GM12872 (cell line): Measurements from ENCODE around the gene AKAP6.

Source experiments
- TF ChIP-seq, protein P1 (sequence below): IDR thresholded peaks from 3 replicates; pipeline ENCODE4 v1.5.1; 2011; ENCODE audit warnings: low read depth, mild to moderate bottlenecking, low read length, moderate library complexity; ENCODE audit not compliant: insufficient read depth

AKAP6 gene

DNA sequence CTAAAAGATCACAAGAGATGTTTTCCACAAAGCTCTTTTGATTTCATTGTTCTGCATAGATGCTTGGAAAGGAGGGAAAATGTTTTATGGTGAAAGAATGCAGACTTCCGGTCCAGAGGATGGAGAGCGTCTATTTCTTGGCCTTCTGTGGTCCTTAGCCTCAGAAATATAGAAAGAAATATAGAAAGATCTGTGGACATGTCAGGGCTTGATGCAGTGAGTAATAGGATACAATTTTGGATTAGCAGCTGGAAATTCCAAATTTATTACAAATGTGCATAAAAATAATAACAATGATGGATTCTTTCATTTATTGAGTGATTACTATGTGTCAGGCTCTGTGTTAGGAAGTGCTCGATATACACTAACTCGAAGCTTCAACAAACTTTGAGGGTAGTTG lies 20.2 kb downstream of the AKAP6 start:
- TF ChIP-seq, protein P1, sequence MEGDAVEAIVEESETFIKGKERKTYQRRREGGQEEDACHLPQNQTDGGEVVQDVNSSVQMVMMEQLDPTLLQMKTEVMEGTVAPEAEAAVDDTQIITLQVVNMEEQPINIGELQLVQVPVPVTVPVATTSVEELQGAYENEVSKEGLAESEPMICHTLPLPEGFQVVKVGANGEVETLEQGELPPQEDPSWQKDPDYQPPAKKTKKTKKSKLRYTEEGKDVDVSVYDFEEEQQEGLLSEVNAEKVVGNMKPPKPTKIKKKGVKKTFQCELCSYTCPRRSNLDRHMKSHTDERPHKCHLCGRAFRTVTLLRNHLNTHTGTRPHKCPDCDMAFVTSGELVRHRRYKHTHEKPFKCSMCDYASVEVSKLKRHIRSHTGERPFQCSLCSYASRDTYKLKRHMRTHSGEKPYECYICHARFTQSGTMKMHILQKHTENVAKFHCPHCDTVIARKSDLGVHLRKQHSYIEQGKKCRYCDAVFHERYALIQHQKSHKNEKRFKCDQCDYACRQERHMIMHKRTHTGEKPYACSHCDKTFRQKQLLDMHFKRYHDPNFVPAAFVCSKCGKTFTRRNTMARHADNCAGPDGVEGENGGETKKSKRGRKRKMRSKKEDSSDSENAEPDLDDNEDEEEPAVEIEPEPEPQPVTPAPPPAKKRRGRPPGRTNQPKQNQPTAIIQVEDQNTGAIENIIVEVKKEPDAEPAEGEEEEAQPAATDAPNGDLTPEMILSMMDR = no peak

DNA sequence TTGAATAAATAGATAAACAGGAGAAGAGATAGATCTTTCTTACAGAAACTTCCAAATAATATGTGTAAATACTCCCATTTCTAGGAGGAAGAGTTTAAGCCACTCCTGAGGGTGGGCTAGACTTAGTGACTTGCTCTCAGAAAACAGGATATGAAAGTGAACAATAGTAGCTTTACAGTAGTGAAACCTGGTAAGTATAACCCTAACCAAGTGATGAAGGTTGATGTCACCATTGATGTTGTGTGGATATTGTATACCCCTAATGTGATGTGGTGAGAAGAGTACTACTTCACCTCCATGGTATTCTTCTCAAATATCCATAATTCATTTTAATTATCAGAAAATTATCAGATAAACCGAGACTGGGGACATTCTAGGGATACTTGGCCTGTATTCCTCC lies 20.9 kb downstream of the AKAP6 start:
- TF ChIP-seq, protein P1 = no peak

GRCh38 chr14:32352631-32353030 lies 23.5 kb downstream of the AKAP6 start:
- TF ChIP-seq, protein P1 = no peak

DNA sequence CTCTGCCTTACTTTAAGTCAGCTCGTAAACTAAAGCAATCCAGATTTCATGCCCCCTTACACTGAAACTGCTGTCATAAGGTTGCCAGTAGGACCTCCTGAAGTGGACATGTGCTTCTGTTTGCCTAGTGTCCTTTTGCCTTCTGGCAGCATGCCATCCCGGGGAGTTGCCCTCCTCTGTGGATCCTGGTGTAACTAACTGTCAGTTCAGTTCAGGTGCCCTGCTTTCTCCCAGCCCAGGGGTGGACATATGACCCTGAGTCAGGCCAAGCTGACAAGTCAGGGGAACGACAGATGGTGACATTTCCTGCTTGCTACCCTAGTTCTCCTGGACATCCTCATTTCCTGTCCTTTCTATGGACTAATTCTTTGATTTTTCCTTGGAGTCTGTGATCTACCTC lies 25.6 kb downstream of the AKAP6 start:
- TF ChIP-seq, protein P1 = no peak

DNA sequence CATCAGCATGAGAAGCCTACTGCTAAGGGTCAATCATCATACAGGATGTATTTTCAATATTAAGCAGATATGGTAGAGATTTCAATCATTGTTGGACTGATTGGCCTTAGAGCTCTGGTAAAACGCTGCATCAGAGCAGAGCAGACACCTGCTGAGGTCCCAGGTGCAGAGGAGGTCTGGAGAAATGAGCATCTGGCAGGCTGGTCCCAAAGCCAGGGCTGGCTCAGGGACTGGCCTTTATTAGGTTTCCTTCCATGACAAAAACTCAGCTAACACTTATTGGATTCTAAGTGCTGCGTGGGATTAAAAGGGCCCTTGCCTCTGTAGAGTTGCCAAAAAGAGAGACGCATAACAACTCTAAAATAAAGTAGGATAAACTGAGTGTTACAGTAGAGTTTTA lies 29.7 kb downstream of the AKAP6 start:
- TF ChIP-seq, protein P1 = no peak

- TF ChIP-seq, protein P1 = no peak
These were observed 32.6 kb downstream of the AKAP6 start for GRCh38 chr14:32361674-32362073.

GRCh38 chr14:32363761-32364160 lies 34.7 kb downstream of the AKAP6 start:
- TF ChIP-seq, protein P1 = no peak

GRCh38 chr14:32364941-32365340 lies 35.8 kb downstream of the AKAP6 start:
- TF ChIP-seq, protein P1 = no peak
